T-helper 1 cell (primary cell): ENCODE data around the gene TAP1.

Source experiments
- DNase-seq, 5 donors: peaks; one replicate each; pipeline ENCODE4 v3.0.0-alpha.2; 2012 to 2020

TAP1 gene

GRCh38 chr6:32796848-32797776, 56.4 kb downstream of the TAP1 start:
- DNase-seq = peak; percentile 39 to 81 (median 64)
